Measurements from ENCODE around the gene AP5Z1.
"Not testable (repeated sequence)": the region's sequence is repeated elsewhere in the genome, so short reads cannot be mapped to it uniquely, and the experiment has no call there.

The AP5Z1 gene

GRCh38 chr7:4791101-4791737 lies 15.8 kb downstream of the AP5Z1 start:
- TF ChIP-seq CTCF (IDR thresholded peaks at IDR 0.05; ENCODE audit: insufficient read depth, low read length), result no peak
- TF ChIP-seq REST (IDR thresholded peaks at IDR 0.05; ENCODE audit: insufficient replicate concordance, low read depth), result no peak
- no peak for TF ChIP-seq GABPA (IDR thresholded peaks at IDR 0.05; ENCODE audit: low read depth)
- no peak overlapping the region for H3K27ac ChIP-seq (replicated peaks)
- DNase-seq (ENCODE audit: low read depth in 1 of 2, low spot score in 1 of 2), result no peak
- no peaks in the 10 kb centered on the region for H3K27me3 ChIP-seq (ENCODE audit: insufficient read depth, poor library complexity, severe bottlenecking)
- H3K4me3 ChIP-seq (replicated peaks; ENCODE audit: insufficient read depth, low read length), result no peak overlapping the region

- H3K4me3 ChIP-seq (replicated peaks; ENCODE audit: insufficient read depth, low read length), result no peak overlapping the region
Observed at GRCh38 chr7:4791738-4792536, 16.5 kb downstream of the AP5Z1 start.

GRCh38 chr7:4792537-4793126 lies 17.2 kb downstream of the AP5Z1 start:
- TF ChIP-seq POLR2AphosphoS5 (IDR thresholded peaks at IDR 0.05; ENCODE audit: low read depth), result peak; percentile 18; the same call in 1 of the 2 replicates
- TF ChIP-seq REST (IDR thresholded peaks at IDR 0.05; ENCODE audit: insufficient replicate concordance, low read depth), result no peak
- Histone ChIP-seq H3K4me3 (replicated peaks; ENCODE audit: insufficient read depth, low read length) (no peak overlapping the region), H3K27me3 (ENCODE audit: insufficient read depth, poor library complexity, severe bottlenecking) (no peaks in the 10 kb centered on the region), H3K27ac (replicated peaks) (no peak overlapping the region)
- no peak for DNase-seq (ENCODE audit: low read depth in 1 of 2, low spot score in 1 of 2)

More at GRCh38 chr7:4791738-4792536, 16.5 kb downstream of the AP5Z1 start:
- Histone ChIP-seq H3K27ac (replicated peaks) (no peak overlapping the region), H3K27me3 (ENCODE audit: insufficient read depth, poor library complexity, severe bottlenecking) (no peaks in the 10 kb centered on the region)
- TF ChIP-seq GABPA (IDR thresholded peaks at IDR 0.05; ENCODE audit: low read depth), result no peak
- peak; percentile 3 for TF ChIP-seq CTCF (IDR thresholded peaks at IDR 0.05; ENCODE audit: insufficient read depth, low read length)
- DNase-seq (ENCODE audit: low read depth in 1 of 2, low spot score in 1 of 2), result peak in 1 of 2 experiments; percentile 37

GRCh38 chr7:4793385-4793993 lies 18.1 kb downstream of the AP5Z1 start:
- not testable (repeated sequence) for H3K4me3 ChIP-seq (replicated peaks; ENCODE audit: insufficient read depth, low read length); H3K27ac ChIP-seq (replicated peaks); H3K27me3 ChIP-seq (ENCODE audit: insufficient read depth, poor library complexity, severe bottlenecking); DNase-seq (ENCODE audit: low read depth in 1 of 2, low spot score in 1 of 2)

GRCh38 chr7:4794171-4794570 lies 18.7 kb downstream of the AP5Z1 start:
- H3K27ac ChIP-seq (replicated peaks); H3K27me3 ChIP-seq (ENCODE audit: insufficient read depth, poor library complexity, severe bottlenecking); DNase-seq (ENCODE audit: low read depth in 1 of 2, low spot score in 1 of 2); H3K4me3 ChIP-seq (replicated peaks; ENCODE audit: insufficient read depth, low read length): not testable (repeated sequence)
